ENCODE measurements around the gene TBX10.

GRCh38 chr11:67612751-67613150 lies 26.8 kb downstream of the TBX10 start:
- TF ChIP-seq POLR2A (IDR thresholded peaks at IDR 0.05) (no peak), CTCF (IDR thresholded peaks at IDR 0.05) (no peak)
